Measurements from ENCODE around the gene VMP1. TPM values are rescaled to one million over a fixed set of nuclear protein-coding genes. Genes with fewer than 3 reads are reported as not detected.

VMP1 gene
- total RNA-seq, 1 experiment from 2014 or later = 83.1 TPM

DNA sequence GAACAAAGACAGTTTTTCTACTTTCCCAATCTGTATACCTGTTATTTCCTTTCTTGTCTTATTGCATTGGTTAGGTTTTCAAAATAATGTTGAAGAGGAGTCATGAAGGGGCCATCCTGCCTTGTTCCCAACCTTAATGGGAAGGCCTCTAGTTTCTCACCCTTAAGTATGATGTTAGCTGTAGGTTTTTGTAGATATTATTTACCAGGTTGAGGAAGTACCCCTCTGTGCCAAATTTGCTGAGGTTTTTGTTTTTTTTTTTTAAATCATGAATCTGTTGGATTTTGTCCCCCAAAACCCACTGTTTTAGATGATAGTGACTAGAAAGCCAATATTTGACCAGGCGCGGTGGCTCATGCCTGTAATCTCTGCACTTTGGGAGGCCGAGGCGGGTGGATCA is 36.4 kb downstream of the VMP1 start:
- H3K14ac ChIP-seq (ENCODE audit: insufficient read depth, low read length) = no peak overlapping the region
- no peak overlapping the region for H3K4ac ChIP-seq (ENCODE audit: low read depth, low read length)
- H3K36me3 Mint-ChIP-seq (ENCODE audit: insufficient read depth in 1 of 3, low read depth in 3 of 3) = peaks cover 19 to 28% (median 27%) of the 10 kb centered on the region in 3 experiments
- TF ChIP-seq, protein P1, sequence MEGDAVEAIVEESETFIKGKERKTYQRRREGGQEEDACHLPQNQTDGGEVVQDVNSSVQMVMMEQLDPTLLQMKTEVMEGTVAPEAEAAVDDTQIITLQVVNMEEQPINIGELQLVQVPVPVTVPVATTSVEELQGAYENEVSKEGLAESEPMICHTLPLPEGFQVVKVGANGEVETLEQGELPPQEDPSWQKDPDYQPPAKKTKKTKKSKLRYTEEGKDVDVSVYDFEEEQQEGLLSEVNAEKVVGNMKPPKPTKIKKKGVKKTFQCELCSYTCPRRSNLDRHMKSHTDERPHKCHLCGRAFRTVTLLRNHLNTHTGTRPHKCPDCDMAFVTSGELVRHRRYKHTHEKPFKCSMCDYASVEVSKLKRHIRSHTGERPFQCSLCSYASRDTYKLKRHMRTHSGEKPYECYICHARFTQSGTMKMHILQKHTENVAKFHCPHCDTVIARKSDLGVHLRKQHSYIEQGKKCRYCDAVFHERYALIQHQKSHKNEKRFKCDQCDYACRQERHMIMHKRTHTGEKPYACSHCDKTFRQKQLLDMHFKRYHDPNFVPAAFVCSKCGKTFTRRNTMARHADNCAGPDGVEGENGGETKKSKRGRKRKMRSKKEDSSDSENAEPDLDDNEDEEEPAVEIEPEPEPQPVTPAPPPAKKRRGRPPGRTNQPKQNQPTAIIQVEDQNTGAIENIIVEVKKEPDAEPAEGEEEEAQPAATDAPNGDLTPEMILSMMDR (conservative IDR thresholded peaks at IDR 0.05) = no peak
- H3K9ac ChIP-seq (ENCODE audit: extremely low read depth, insufficient read length, low read length) = no peak overlapping the region
- WGBS (ENCODE audit: extremely low coverage, insufficient read length, low lambda C conversion rate) = no CpG with 5 or more reads among the region's 4 CpGs
- H2AK5ac ChIP-seq (ENCODE audit: insufficient read length, low read length) = no peak overlapping the region
- H3K23ac ChIP-seq (ENCODE audit: insufficient read length, low read depth, low read length) = no peak overlapping the region
- H3K9me3 ChIP-seq (ENCODE audit: control insufficient read depth, low read depth, low read length) = no peaks in the 10 kb centered on the region
- no peaks in the 10 kb centered on the region for H3K27me3 ChIP-seq (ENCODE audit: insufficient read depth, low read length)
- H3K9me3 Mint-ChIP-seq = peaks cover 12 to 13% of the 10 kb centered on the region in 2 experiments; a peak in 4 of 5 replicates
- H4K20me1 ChIP-seq (ENCODE audit: control insufficient read depth, insufficient read depth, insufficient read length) = no peaks in the 10 kb centered on the region
- H3K4me3 Mint-ChIP-seq = no peak overlapping the region
- H2AFZ ChIP-seq (ENCODE audit: low read length) = no peak overlapping the region
- no peak overlapping the region for H3K27ac Mint-ChIP-seq
- H2BK15ac ChIP-seq (ENCODE audit: low read depth, low read length) = no peak overlapping the region
- no peak overlapping the region for H3K18ac ChIP-seq (ENCODE audit: insufficient read length, low read depth, low read length)
- no peak overlapping the region for H2BK20ac ChIP-seq (ENCODE audit: low read depth, low read length, poor library complexity, severe bottlenecking)
- H2BK120ac ChIP-seq (ENCODE audit: low read depth, low read length, poor library complexity, severe bottlenecking) = no peak overlapping the region
- no peak overlapping the region for H4K8ac ChIP-seq (replicated peaks; ENCODE audit: insufficient read length, low read depth, low read length)
- no peak overlapping the region for H4K91ac ChIP-seq (ENCODE audit: insufficient read length, low read depth, low read length)
- no peaks in the 10 kb centered on the region for H3K23me2 ChIP-seq (ENCODE audit: insufficient read length, low read depth, low read length, poor library complexity, severe bottlenecking)
- no peak overlapping the region for H4K5ac ChIP-seq (ENCODE audit: insufficient read length, low read depth, low read length)
- no peaks in the 10 kb centered on the region for H3K4me1 Mint-ChIP-seq
- no peak for DNase-seq
- no peaks in the 10 kb centered on the region for H3K27me3 Mint-ChIP-seq (ENCODE audit: low read depth)
- H3K79me2 ChIP-seq (ENCODE audit: insufficient read depth, low read length) = no peaks in the 10 kb centered on the region
- no peaks in the 10 kb centered on the region for H3K4me1 ChIP-seq (ENCODE audit: insufficient read depth, low read length)
- no peak overlapping the region for H3K4me2 ChIP-seq (ENCODE audit: insufficient read depth, insufficient read length, low read length)
- H3K56ac ChIP-seq (ENCODE audit: insufficient read length, low read depth, low read length) = no peak overlapping the region
- H2BK12ac ChIP-seq (ENCODE audit: insufficient read length, low read depth, low read length) = no peak overlapping the region
- no peaks in the 10 kb centered on the region for H3K79me1 ChIP-seq (ENCODE audit: insufficient read depth, low read depth, low read length, poor library complexity, severe bottlenecking)
- H3K27ac ChIP-seq (ENCODE audit: insufficient read length, low read depth, low read length) = no peak overlapping the region
- H3T11ph ChIP-seq (ENCODE audit: low read length) = no peak overlapping the region
- H2BK5ac ChIP-seq (ENCODE audit: insufficient read length, low read length) = no peak overlapping the region

Data from H9 (cell line).